OCI-LY1 (cell line): Measurements from ENCODE around the gene GTPBP1.
A peak's percentile ranks its signal among the peaks of the same experiment; 100 is the strongest.

ENCODE experiments used
- H2AFZ ChIP-seq: fragments of 200-600 bp; sonication (generic), shearing (Covaris generic); 2 replicates; pipeline ENCODE4 v1.6.0; 2014; ENCODE audit warnings: antibody characterized with exemption, mild to moderate bottlenecking, low read length
- H3F3A ChIP-seq: fragments of 200-600 bp; sonication (generic), shearing (Covaris generic); 2 replicates; pipeline ENCODE4 v1.6.0; 2014; ENCODE audit warnings: mild to moderate bottlenecking, antibody characterized with exemption, low read length, moderate library complexity; ENCODE audit not compliant: insufficient read depth
- H3K27ac ChIP-seq: fragments of 200-600 bp; sonication (generic); 2 replicates; pipeline ENCODE4 v1.5.1; 2014; ENCODE audit warnings: low read length, mixed run types, mild to moderate bottlenecking, low read depth; ENCODE audit not compliant: poor library complexity, severe bottlenecking
- H3K27me3 ChIP-seq: fragments of 200-600 bp; sonication (generic); 2 replicates; pipeline ENCODE4 v1.6.0; 2014; ENCODE audit warnings: antibody characterized with exemption, mild to moderate bottlenecking, low read length, moderate library complexity; ENCODE audit not compliant: insufficient read depth
- H3K36me3 ChIP-seq: fragments of 200-600 bp; sonication (generic); 2 replicates; pipeline ENCODE4 v1.6.1; 2014; ENCODE audit warnings: mild to moderate bottlenecking, antibody characterized with exemption, low read length, moderate library complexity, mixed read lengths; ENCODE audit not compliant: insufficient read depth
- H3K4me1 ChIP-seq: fragments of 200-600 bp; sonication (generic); 2 replicates; pipeline ENCODE4 v1.5.1; 2014; ENCODE audit warnings: mild to moderate bottlenecking, low read length, moderate library complexity; ENCODE audit not compliant: insufficient read depth, severe bottlenecking
- H3K4me2 ChIP-seq: fragments of 200-600 bp; sonication (generic), shearing (Covaris generic); 2 replicates; pipeline ENCODE4 v1.6.1; 2014; ENCODE audit warnings: low read length
- H3K4me3 ChIP-seq: fragments of 200-600 bp; sonication (generic); 2 replicates; pipeline ENCODE4 v1.5.1; 2014; ENCODE audit warnings: low read length, low read depth, mild to moderate bottlenecking, mixed read lengths; ENCODE audit not compliant: poor library complexity, severe bottlenecking
- H3K79me2 ChIP-seq: fragments of 200-600 bp; shearing (Covaris generic); 2 replicates; pipeline ENCODE4 v1.6.1; 2016; ENCODE audit warnings: mixed run types, low read length, mixed read lengths; ENCODE audit not compliant: insufficient read depth
- H3K9ac ChIP-seq: fragments of 200-600 bp; sonication (generic), shearing (Covaris generic); 2 replicates; pipeline ENCODE4 v1.6.1; 2014; ENCODE audit warnings: mild to moderate bottlenecking, low read length, mixed read lengths
- H3K9me2 ChIP-seq: fragments of 200-600 bp; sonication (generic), shearing (Covaris generic); 2 replicates; pipeline ENCODE4 v1.6.1; 2014; ENCODE audit warnings: low read depth, mild to moderate bottlenecking, low read length, mixed read lengths
- H3K9me3 ChIP-seq: fragments of 200-600 bp; shearing (Covaris generic); 2 replicates; pipeline ENCODE4 v1.6.1; 2014; ENCODE audit warnings: low read length, mixed read lengths
- H4K20me1 ChIP-seq: fragments of 200-600 bp; sonication (generic), shearing (Covaris generic); 2 replicates; pipeline ENCODE4 v1.6.0; 2016; ENCODE audit warnings: mild to moderate bottlenecking, low read length; ENCODE audit not compliant: insufficient read depth
- CTCF ChIP-seq: fragments of 200-600 bp; sonication (generic), shearing (Covaris generic); IDR thresholded peaks from 2 replicates; pipeline ENCODE4 v1.5.1; 2017; ENCODE audit warnings: mild to moderate bottlenecking, antibody characterized with exemption, low read length, moderate library complexity, mixed read lengths
- EZH2 ChIP-seq: fragments of 200-600 bp; sonication (generic), shearing (Covaris generic); IDR thresholded peaks from 2 replicates; pipeline ENCODE4 v1.8.0; 2017; ENCODE audit warnings: borderline replicate concordance, mixed run types, mild to moderate bottlenecking, antibody characterized with exemption, low read length, moderate library complexity, mixed read lengths

Gene GTPBP1

GRCh38 chr22:38700270-38700788, 5.4 kb upstream of the GTPBP1 start:
- Histone ChIP-seq H3K79me2 (0 out of 2 replicates have a peak, but pooled peaks cover 4% of the 10 kb centered on the region), H2AFZ (no peak overlapping the region), H3K9ac (peak overlapping the region; percentile 94), H3K4me1 (peaks cover 64% of the 10 kb centered on the region), H4K20me1 (no peaks in the 10 kb centered on the region), H3K4me2 (peak overlapping the region; percentile 94), H3K27me3 (no peaks in the 10 kb centered on the region), H3K4me3 (peak overlapping the region; percentile 70), H3K36me3 (peaks cover 5% of the 10 kb centered on the region; the same call in 1 of the 2 replicates), H3K9me2 (no peaks in the 10 kb centered on the region), H3F3A (0 out of 2 replicates have a peak, but pooled peaks cover 3% of the 10 kb centered on the region), H3K9me3 (no peaks in the 10 kb centered on the region), H3K27ac (peak overlapping the region; percentile 60)
- TF ChIP-seq EZH2: no peak
- TF ChIP-seq CTCF: no peak

GRCh38 chr22:38700789-38701628, 4.7 kb upstream of the GTPBP1 start, which contains the start of gene JOSD1:
Gene JOSD1, minus strand, starts transcription at chr22:38700943. Its CDS starts 956 bp downstream, at chr22:38699987.
- no peak for TF ChIP-seq CTCF
- Histone ChIP-seq H3K27me3 (no peaks in the 10 kb centered on the region), H2AFZ (no peak within 1 kb of the TSS), H3K79me2 (0 out of 2 replicates have a peak, but pooled peaks cover 4% of the 10 kb centered on the region), H3K27ac (peak within 1 kb of the TSS; percentile 66), H4K20me1 (no peaks in the 10 kb centered on the region), H3K9ac (peak within 1 kb of the TSS; percentile 94), H3F3A (0 out of 2 replicates have a peak, but pooled peaks cover 3% of the 10 kb centered on the region), H3K9me2 (no peaks in the 10 kb centered on the region), H3K36me3 (peaks cover 5% of the 10 kb centered on the region; the same call in 1 of the 2 replicates), H3K4me2 (peak within 1 kb of the TSS; percentile 94), H3K9me3 (no peaks in the 10 kb centered on the region), H3K4me3 (peak within 1 kb of the TSS; percentile 70), H3K4me1 (peaks cover 64% of the 10 kb centered on the region)

- no peak for TF ChIP-seq CTCF
- no peak for TF ChIP-seq EZH2
Measured at GRCh38 chr22:38704654-38705234, 1.0 kb upstream of the GTPBP1 start.

More at GRCh38 chr22:38704654-38705234, 1.0 kb upstream of the GTPBP1 start:
- H3K9ac ChIP-seq: peak overlapping the region; percentile 86
- H3K36me3 ChIP-seq: peaks cover 3% of the 10 kb centered on the region; the same call in 1 of the 2 replicates
- H3K4me1 ChIP-seq: peaks cover 62% of the 10 kb centered on the region
- peak overlapping the region; percentile 95 for H3K4me2 ChIP-seq
- H3K4me3 ChIP-seq: peak overlapping the region; percentile 63
- no peaks in the 10 kb centered on the region for H3K27me3 ChIP-seq
- no peaks in the 10 kb centered on the region for H3K9me3 ChIP-seq
- H3K79me2 ChIP-seq: peaks cover 30% of the 10 kb centered on the region
- no peaks in the 10 kb centered on the region for H3F3A ChIP-seq
- peak overlapping the region; percentile 71; the same call in 1 of the 2 replicates for H2AFZ ChIP-seq
- H3K9me2 ChIP-seq: no peaks in the 10 kb centered on the region
- H4K20me1 ChIP-seq: 0 out of 2 replicates have a peak, but pooled peaks cover 2% of the 10 kb centered on the region
- peak overlapping the region; percentile 94 for H3K27ac ChIP-seq
